Brain microvascular endothelial cell (primary cell): ENCODE results near the gene CADPS.

Source experiments
- DNase-seq: peaks from one replicate; pipeline ENCODE4 v3.0.0-alpha.2; 2020
- H3K27ac ChIP-seq: fragments of 250-450 bp; sonication (Bioruptor Pico); 2 replicates; pipeline ENCODE4 v1.5.1; 2020; ENCODE audit warnings: mild to moderate bottlenecking, moderate library complexity
- H3K27me3 ChIP-seq: fragments of 250-450 bp; sonication (Bioruptor Pico); replicated peaks from 2 replicates; pipeline ENCODE4 v1.5.1; 2020; ENCODE audit warnings: mild to moderate bottlenecking
- H3K36me3 ChIP-seq: fragments of 250-450 bp; sonication (Bioruptor Pico); replicated peaks from 2 replicates; pipeline ENCODE4 v1.5.1; 2020; ENCODE audit warnings: mild to moderate bottlenecking
- H3K4me3 ChIP-seq: 2 replicates; pipeline ENCODE4 v1.5.1; 2011; ENCODE audit warnings: low read depth, mild to moderate bottlenecking, control low read depth, low read length, moderate library complexity
- CTCF ChIP-seq: IDR thresholded peaks from 2 replicates; pipeline ENCODE4 v1.5.1; 2011; ENCODE audit warnings: low read depth, mild to moderate bottlenecking, moderate library complexity, low read length, control low read depth, inconsistent platforms; ENCODE audit errors: missing control alignments
- in situ Hi-C: cut with HindIII; loops from 2 replicates; pipeline ENCODE4 v1.10.0; 2017; ENCODE audit warnings: low sequenced_read_pairs, low pct_ligation_motif_present

The CADPS gene

GRCh38 chr3:62662677-62663076 is 212.5 kb downstream of the CADPS start:
- no peak for TF ChIP-seq CTCF
- H3K27ac ChIP-seq: no peak overlapping the region
- in situ Hi-C loops: no loop called here

GRCh38 chr3:62659660-62660059 is 215.6 kb downstream of the CADPS start:
- TF ChIP-seq CTCF: no peak
- Histone ChIP-seq H3K27ac (no peak overlapping the region), H3K4me3 (no peak overlapping the region), H3K36me3 (no peaks in the 10 kb centered on the region), H3K27me3 (no peaks in the 10 kb centered on the region)
- no peak for DNase-seq
- in situ Hi-C loops: no loop called here

More at GRCh38 chr3:62662677-62663076, 212.5 kb downstream of the CADPS start:
- H3K27me3 ChIP-seq: no peaks in the 10 kb centered on the region
- H3K36me3 ChIP-seq: no peaks in the 10 kb centered on the region
- no peak overlapping the region for H3K4me3 ChIP-seq
- no peak for DNase-seq

GRCh38 chr3:62655691-62656063 is 219.5 kb downstream of the CADPS start:
- in situ Hi-C loops: no loop called here
- Histone ChIP-seq H3K27ac (no peak overlapping the region), H3K4me3 (no peak overlapping the region), H3K27me3 (no peaks in the 10 kb centered on the region), H3K36me3 (no peaks in the 10 kb centered on the region)
- no peak for DNase-seq
- TF ChIP-seq CTCF: no peak

GRCh38 chr3:62655056-62655690 is 220.0 kb downstream of the CADPS start:
- no peak for DNase-seq
- in situ Hi-C loops: no loop called here
- no peak overlapping the region for H3K27ac ChIP-seq
- no peak overlapping the region for H3K4me3 ChIP-seq
- H3K36me3 ChIP-seq: no peaks in the 10 kb centered on the region
- no peak for TF ChIP-seq CTCF
- H3K27me3 ChIP-seq: no peaks in the 10 kb centered on the region

GRCh38 chr3:62653796-62654195 is 221.4 kb downstream of the CADPS start:
- no peak for TF ChIP-seq CTCF
- H3K27me3 ChIP-seq: no peaks in the 10 kb centered on the region

GRCh38 chr3:62647711-62648110 is 227.5 kb downstream of the CADPS start:
- no peaks in the 10 kb centered on the region for H3K27me3 ChIP-seq
- TF ChIP-seq CTCF: no peak
- no peak overlapping the region for H3K4me3 ChIP-seq
- DNase-seq: no peak
- H3K27ac ChIP-seq: no peak overlapping the region
- no peaks in the 10 kb centered on the region for H3K36me3 ChIP-seq
- in situ Hi-C loops: no loop called here

More at GRCh38 chr3:62653796-62654195, 221.4 kb downstream of the CADPS start:
- DNase-seq: no peak
- H3K27ac ChIP-seq: no peak overlapping the region
- in situ Hi-C loops: no loop called here
- H3K4me3 ChIP-seq: no peak overlapping the region
- no peaks in the 10 kb centered on the region for H3K36me3 ChIP-seq
